HG02884 (cell line): ENCODE results near the gene TMEM135.
"Not testable (repeated sequence)": the region's sequence is repeated elsewhere in the genome, so short reads cannot be mapped to it uniquely, and the experiment has no call there.

ENCODE experiments used
- ATAC-seq: cut with Tn5 transposase; IDR thresholded peaks from one replicate; pipeline ENCODE4 v1.9.1; 2021; ENCODE audit warnings: mild to moderate bottlenecking, moderate library complexity; ENCODE audit not compliant: unreplicated experiment

Gene TMEM135

GRCh38 chr11:87139475-87139874 lies 101.7 kb downstream of the TMEM135 start:
- ATAC-seq: no peak

DNA sequence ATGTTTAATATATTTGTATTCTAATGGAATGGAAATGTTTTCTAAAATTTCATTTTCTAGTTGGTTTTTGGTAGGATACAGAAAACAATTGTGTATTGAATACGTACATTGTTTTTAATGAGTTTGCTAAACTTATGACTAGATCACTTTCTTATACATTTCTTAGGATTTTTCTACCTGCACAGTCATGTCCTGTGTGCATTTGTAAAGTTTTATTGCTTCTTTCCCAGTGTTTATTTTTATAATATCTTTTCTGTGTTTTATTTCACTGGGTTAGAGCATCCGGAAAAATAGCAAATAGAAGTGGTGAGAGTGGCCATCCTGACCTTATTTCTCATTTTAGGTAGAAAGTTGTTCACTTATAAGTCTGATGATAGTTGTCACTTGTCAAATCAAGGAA lies 103.6 kb downstream of the TMEM135 start:
- no peak for ATAC-seq

DNA sequence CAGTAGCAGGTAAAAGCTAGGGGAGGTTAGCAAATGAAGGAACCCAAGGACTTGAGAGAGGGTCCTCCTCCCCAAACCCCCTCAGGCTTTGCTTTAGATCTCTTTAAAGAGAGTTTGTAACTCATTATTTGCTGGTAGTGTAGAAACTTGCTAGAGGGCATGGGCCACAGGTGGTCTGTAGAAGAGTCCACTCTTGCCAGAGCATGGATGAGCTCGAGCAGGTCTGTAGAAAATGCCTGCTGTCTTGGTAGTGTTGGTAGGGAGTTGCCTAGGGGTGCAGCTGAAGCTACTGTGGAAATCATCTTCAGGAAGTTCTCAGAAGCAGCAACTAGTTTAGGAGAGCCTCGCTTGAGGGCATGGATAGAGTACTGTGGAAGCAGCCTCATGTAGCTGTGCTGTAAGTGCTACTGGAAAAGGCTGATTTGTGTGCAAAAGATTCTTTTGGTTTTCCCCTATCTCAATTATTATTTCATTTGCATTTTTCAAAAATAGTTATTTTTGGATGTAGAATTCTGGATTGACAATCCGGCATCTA lies 104.3 kb downstream of the TMEM135 start:
- no peak for ATAC-seq

DNA sequence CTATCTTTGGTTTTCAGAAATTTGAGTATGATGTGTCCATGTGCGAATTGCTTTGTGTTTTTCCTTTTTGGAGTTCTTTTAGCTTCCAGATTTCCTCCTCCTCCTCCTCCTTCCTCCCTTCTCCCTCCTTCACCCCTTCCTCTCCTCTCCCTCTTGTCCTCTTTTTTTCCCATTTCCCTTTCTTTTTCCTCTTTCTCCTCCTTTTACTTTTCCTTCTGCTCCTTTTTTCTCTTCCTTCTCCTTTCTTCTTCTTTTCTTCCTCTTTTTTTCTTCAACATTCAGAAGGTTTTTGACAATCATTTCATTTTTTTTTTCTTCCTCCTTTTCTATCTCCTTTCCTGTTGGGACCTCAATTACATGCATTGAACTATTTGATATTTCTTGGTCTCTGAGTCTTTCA lies 104.9 kb downstream of the TMEM135 start:
- ATAC-seq: no peak

GRCh38 chr11:87143641-87144040 lies 105.9 kb downstream of the TMEM135 start:
- no peak for ATAC-seq

DNA sequence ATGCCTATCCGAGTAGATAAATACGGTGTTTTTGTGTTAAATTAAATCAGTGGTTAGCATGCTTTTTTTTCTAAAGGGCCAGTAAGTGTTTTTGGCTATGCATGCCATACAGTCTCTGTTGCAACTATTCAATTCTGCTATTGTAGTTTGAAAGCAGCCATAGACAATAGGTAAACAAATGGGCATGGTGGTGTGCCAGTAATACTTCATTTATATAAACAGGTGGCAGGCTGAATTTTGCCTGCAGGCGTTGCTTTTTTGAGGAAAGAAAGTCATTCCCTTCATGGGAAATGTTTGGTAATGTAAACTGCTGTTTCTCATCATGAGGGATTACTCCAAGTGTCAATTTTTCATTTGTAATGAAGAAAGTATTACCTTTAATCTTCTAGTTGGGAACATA lies 106.5 kb downstream of the TMEM135 start:
- ATAC-seq: no peak

DNA sequence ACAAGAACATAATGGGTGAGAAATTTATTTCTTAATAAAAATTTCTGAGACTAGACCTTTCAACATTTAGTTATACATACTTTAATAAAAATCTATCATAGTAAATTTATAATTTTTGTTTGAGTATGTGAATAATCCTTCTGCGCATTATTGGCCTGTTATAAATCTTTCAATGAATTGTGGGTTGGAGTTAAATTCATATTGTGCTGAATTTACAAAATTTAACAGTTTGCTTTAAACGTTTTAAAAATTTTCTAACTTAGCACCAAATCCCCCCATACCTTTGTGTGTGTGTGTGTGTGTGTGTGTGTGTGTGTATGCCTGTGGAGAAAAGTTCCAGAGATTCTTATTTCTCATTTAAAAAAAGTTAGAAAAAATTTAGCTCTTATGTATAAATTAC lies 111.0 kb downstream of the TMEM135 start:
- ATAC-seq: no peak

GRCh38 chr11:87149782-87150181 lies 112.0 kb downstream of the TMEM135 start:
- ATAC-seq: not testable (repeated sequence)

DNA sequence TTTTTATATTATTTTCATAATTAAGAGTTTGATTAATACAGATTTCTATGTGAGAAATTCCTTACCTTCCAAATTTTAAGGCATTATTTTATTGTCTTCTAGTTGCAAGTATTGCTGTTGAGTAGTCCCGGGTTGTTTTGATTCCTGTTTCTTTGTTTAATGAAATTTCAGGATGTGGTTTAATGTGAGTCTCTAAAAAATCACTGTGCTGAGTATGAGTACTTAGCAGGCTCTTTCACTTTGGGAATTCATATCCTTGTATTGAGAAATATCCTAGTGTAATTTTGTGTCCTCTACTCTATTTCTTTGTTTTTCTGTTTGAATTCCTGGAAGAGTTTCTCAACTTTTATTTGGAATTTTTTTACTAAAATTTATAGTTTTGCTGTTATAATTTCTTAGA lies 113.2 kb downstream of the TMEM135 start:
- ATAC-seq: no peak

DNA sequence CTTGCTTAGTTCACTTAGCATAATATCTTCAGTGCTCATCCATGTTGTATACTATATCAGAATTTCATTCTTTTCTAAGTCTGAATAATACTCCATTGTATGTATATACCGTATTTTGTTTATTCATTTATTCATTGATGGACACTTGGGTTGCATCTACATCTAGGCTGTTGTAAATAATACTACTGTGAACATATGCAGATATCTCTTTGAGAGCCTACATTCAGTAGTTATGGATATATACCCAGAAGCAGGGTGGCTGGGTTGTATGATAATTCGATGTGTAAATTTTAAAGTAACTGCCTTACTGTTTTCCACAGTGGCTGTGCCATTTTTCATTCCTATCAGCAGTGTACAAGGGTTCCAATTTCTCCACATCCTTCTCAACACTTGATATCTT lies 116.5 kb downstream of the TMEM135 start:
- no peak for ATAC-seq

DNA sequence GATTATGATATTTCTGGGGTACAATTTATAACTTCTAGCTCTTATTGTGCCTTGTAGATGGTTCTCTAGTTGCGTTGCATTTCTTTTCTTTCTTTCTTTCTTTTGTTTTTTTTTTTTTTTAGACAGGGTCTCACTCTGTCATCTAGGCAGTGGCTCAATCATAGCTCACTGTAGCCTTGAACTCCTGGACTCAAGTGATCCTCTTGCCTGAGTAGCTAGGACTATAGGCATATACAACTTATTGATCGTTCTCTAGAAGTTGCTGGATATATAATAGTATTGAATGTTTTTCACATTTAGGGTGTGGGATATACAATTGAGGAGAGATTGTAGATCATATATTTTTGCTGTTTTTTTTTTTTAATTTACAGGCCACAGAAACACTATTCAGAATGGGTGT lies 119.2 kb downstream of the TMEM135 start:
- no peak for ATAC-seq

DNA sequence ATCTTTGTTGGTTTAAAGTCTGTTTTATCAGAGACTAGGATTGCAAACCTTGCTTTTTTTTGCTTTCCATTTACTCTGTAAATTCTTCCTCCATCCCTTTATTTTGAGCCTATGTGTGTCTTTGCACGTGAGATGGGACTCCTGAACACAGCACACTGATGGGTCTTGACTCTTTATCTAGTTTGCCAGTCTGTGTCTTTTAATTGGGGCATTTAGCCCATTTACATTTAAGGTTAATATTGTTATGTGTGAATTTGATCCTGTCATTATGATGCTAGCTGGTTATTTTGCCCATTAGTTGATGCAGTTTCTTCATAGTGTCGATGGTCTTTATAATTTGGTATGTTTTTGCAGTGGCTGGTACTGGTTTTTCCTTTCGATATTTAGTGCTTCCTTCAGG lies 131.3 kb downstream of the TMEM135 start:
- ATAC-seq: not testable (repeated sequence)

- ATAC-seq: no peak
Observed at GRCh38 chr11:87173185-87174039, 135.7 kb downstream of the TMEM135 start.

DNA sequence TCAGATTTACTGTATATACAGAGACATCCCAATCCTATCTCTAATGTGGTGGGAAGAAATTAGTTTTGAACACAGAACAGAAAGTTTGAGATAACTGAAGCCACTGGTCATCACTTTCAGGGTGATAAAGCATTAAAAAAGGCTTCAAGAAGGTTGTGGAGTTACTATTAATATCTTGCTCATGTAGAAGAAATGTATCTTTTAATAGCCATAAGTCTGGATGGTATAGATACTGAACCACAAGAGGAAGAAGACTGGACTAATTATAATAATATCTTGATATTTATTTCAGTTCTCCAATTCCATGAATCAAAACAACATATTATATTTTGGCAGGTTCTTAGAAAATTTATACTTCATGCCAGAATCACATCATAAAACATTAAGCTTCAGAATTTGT lies 137.1 kb downstream of the TMEM135 start:
- ATAC-seq: no peak

GRCh38 chr11:87176044-87176443 lies 138.3 kb downstream of the TMEM135 start:
- ATAC-seq: no peak

GRCh38 chr11:87179621-87180020 lies 141.9 kb downstream of the TMEM135 start:
- no peak for ATAC-seq

- no peak for ATAC-seq
Observed at GRCh38 chr11:87180742-87181141, 143.0 kb downstream of the TMEM135 start.

DNA sequence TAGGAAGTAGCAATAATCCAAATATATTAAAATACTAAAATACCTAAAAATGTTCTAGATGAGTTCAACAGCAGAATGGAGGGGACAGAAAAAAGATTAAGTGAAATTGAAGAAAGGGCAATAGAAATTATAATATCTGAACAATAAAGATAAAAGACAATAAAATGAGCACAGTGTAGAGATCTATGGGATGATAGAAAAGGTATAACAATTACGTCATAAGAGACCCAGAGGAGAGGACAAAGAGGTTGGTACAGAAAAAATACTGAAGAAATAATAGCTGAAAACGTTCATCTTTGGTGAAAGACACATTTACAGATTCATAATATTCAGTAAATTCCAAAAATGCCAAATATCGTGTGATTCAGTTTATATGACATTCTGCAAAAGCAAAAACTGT lies 143.4 kb downstream of the TMEM135 start:
- ATAC-seq: no peak

DNA sequence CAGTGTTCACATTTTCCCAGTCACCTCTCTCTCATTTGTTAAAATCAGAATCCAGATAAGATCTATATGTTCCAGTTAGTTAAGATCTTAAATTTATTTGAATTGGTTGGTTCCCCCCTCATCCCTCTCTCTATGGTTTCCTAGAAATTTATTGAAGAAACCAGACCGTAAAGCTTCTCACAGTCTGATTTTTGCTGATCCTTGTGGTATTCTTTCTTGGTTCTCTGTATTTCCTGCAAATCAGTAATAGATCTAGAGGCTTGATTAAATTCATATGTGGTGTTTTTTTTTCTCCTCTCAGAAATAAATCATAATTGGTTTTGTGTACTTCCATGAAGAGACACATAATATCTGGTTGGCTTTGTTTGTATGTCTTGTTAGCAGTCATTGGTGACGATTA lies 147.5 kb downstream of the TMEM135 start:
- ATAC-seq: no peak

DNA sequence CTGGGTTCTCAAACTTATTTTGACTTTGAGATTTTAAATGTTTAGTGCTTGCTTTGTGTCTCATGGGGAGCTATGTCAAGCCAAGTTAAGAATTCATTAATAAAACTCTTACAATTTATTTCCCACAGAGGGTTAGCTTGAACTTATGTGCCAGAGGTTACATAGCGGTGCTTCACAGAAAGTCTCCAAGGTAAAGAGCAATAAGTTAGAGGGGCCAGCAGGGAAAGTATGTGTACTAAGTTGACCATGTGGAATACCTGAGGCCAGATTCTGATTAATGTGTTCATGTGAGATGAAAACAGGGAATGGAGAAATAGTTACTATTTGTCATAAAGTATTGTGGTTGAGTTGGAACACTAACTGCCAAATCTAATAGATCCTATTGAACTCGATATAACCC lies 149.3 kb downstream of the TMEM135 start:
- ATAC-seq: no peak

DNA sequence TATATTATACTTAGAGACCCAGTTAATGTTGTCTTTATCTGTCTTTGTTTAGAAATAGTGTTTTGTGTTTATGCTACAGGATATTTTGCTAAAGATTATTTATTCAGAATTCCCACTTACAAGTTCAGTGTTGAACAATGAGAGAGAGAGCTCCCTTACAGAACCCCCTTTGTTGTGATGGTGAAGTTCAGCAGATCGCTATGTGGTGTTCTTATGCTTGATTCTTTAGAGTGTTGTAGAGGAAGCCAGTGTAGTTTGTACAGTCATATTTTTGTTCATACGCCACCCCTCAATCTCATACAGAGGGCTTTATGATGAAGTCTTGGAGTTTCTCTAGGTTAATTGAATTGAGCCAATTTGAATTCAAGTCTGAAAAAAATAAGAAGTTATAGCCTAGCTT lies 150.2 kb downstream of the TMEM135 start:
- no peak for ATAC-seq

- not testable (repeated sequence) for ATAC-seq
Observed at GRCh38 chr11:87188396-87188795, 150.7 kb downstream of the TMEM135 start.

- ATAC-seq: not testable (repeated sequence)
Observed at GRCh38 chr11:87188921-87189320, 151.2 kb downstream of the TMEM135 start.
